Transverse colon (tissue), 4 donors: Measurements from ENCODE around the gene SH3BP5. TPM values are rescaled to one million over a fixed set of nuclear protein-coding genes. Genes with fewer than 3 reads are reported as not detected.
A peak's percentile ranks its signal among the peaks of the same experiment; 100 is the strongest.

Experiments used
- DNase-seq: peaks from one replicate; pipeline ENCODE4 v3.0.0-alpha.2; 2019
- H3K27ac ChIP-seq, 4 donors: fragments of 200-600 bp; sonication (generic); 2 replicates each; pipeline ENCODE4 v1.5.1; 2016 to 2018; ENCODE audit warnings: inconsistent platforms in 4 of 4
- H3K27me3 ChIP-seq: fragments of 200-600 bp; sonication (generic); 2 replicates; pipeline ENCODE4 v1.5.1; 2017; ENCODE audit warnings: inconsistent platforms
- H3K36me3 ChIP-seq, 4 donors: fragments of 200-600 bp; sonication (generic); 2 replicates each; pipeline ENCODE4 v1.5.1; 2017 to 2019; ENCODE audit warnings: inconsistent platforms in 4 of 4
- H3K4me1 ChIP-seq, 4 donors: fragments of 200-600 bp; sonication (generic); 2 replicates each; pipeline ENCODE4 v1.5.1; 2017 to 2020; ENCODE audit warnings: inconsistent platforms in 4 of 4
- H3K4me3 ChIP-seq, 4 donors: fragments of 200-600 bp; sonication (generic); 1 replicate in 1 of 4; 2 replicates in 3 of 4; pipeline versions ENCODE4 v1.5.1 to v1.6.1; 2017 to 2019; ENCODE audit warnings: inconsistent platforms in 4 of 4
- H3K9me3 ChIP-seq, 2 donors: fragments of 200-600 bp; sonication (generic); 2 replicates each; pipeline ENCODE4 v1.5.1; 2017 to 2019; ENCODE audit warnings: inconsistent platforms in 2 of 2
- EP300 ChIP-seq: sonication (generic); formaldehyde crosslinking; IDR thresholded peaks from one replicate; pipeline ENCODE4 v1.6.1; 2017; ENCODE audit warnings: antibody characterized with exemption, low read depth
- POLR2A ChIP-seq: fragments of 450-650 bp; IDR thresholded peaks from one replicate; pipeline ENCODE4 v1.6.1; 2016; ENCODE audit warnings: antibody characterized with exemption, mild to moderate bottlenecking, moderate library complexity
- POLR2AphosphoS5 ChIP-seq, 3 donors: sonication (generic); formaldehyde crosslinking; IDR thresholded peaks; one replicate each; pipeline ENCODE4 v1.6.1; 2016; ENCODE audit warnings: antibody characterized with exemption in 3 of 3
- WGBS, 2 donors: methylation state at CpG; one replicate each; pipeline ENCODE4 v1.1.5; 2018; ENCODE audit warnings: low coverage in 1 of 2; 5-methylcytosine and 5-hydroxymethylcytosine counted together
- in situ Hi-C, 4 donors: fragments of 200-750 bp; cut with MboI; loops; one replicate each; pipeline versions ENCODE4 v1.15.0 to v1.15.1; 2017; ENCODE audit warnings: low sequenced_read_pairs in 3 of 4, low pct_ligation_motif_present in 1 of 4, low pct_unique_long_range_greater_than_20kb in 1 of 4
- intact Hi-C: fragments of 100-400 bp; cut with DNase I; formaldehyde crosslinking; loops from one replicate; pipeline ENCODE4 v1.15.1; 2023; ENCODE audit warnings: low total_unique reads
- total RNA-seq, 4 donors: library from RNA; depleted of rRNA; stranded (reverse); fragments of >200 nt; gene quantifications; one replicate each; pipeline ENCODE4 v1.1.0, GENCODE V29; 2016
- TF ChIP-seq, protein P1 (sequence below), 5 experiments: fragments of 200-600 bp in 3 of 5; fragments of 450-650 bp in 2 of 5; sonication (generic) in 3 of 5; IDR thresholded peaks; 1 replicate in 2 of 5; 2 replicates in 3 of 5; pipeline ENCODE4 v1.5.1; 2016 to 2017; ENCODE audit warnings: antibody characterized with exemption in 5 of 5, inconsistent platforms in 3 of 5, mild to moderate bottlenecking in 2 of 5, moderate library complexity in 1 of 5

SH3BP5 gene
- total RNA-seq, 4 donors from 2014 or later, result 7.5 to 32.4 (median 15.8) TPM

DNA sequence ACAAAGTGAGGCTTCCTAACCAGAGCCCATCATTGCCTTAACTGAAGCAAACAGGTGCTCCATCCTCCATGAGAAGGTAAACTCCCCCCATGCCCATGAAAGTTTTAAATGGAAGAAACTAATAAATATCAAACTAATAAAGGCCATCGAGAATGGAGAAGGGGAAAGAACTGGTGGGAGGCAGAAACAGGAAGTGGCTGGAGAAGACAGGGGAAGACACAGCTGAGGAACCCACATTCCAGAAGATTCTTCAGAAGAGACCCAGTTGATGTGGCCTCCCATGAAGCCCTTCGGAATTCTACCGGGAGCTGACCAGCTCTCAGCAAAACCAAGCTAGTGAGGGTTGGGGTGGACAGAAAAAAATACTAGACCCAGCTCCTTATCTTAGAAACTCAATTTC is 41.6 kb downstream of the SH3BP5 start:
- Histone ChIP-seq H3K27ac (peak overlapping the region; percentile 20 to 77 (median 72)), H3K4me1 (peaks cover 8 to 41% (median 12%) of the 10 kb centered on the region in 4 donors), H3K4me3 (no peak overlapping the region), H3K36me3 (no peaks in the 10 kb centered on the region), H3K9me3 (no peaks in the 10 kb centered on the region), H3K27me3 (no peaks in the 10 kb centered on the region)
- 74 to 88% methylated on average over 3 of the region's 3 CpGs for WGBS, 2 donors
- DNase-seq, result no peak
- intact Hi-C loops (no loop called here), in situ Hi-C loops (no loop called here)
- TF ChIP-seq POLR2A, result no peak
- TF ChIP-seq, protein P1, sequence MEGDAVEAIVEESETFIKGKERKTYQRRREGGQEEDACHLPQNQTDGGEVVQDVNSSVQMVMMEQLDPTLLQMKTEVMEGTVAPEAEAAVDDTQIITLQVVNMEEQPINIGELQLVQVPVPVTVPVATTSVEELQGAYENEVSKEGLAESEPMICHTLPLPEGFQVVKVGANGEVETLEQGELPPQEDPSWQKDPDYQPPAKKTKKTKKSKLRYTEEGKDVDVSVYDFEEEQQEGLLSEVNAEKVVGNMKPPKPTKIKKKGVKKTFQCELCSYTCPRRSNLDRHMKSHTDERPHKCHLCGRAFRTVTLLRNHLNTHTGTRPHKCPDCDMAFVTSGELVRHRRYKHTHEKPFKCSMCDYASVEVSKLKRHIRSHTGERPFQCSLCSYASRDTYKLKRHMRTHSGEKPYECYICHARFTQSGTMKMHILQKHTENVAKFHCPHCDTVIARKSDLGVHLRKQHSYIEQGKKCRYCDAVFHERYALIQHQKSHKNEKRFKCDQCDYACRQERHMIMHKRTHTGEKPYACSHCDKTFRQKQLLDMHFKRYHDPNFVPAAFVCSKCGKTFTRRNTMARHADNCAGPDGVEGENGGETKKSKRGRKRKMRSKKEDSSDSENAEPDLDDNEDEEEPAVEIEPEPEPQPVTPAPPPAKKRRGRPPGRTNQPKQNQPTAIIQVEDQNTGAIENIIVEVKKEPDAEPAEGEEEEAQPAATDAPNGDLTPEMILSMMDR (IDR thresholded peaks at IDR 0.05), result no peak
- TF ChIP-seq EP300, result no peak
- no peak for TF ChIP-seq POLR2AphosphoS5 (IDR thresholded peaks at IDR 0.05)

DNA sequence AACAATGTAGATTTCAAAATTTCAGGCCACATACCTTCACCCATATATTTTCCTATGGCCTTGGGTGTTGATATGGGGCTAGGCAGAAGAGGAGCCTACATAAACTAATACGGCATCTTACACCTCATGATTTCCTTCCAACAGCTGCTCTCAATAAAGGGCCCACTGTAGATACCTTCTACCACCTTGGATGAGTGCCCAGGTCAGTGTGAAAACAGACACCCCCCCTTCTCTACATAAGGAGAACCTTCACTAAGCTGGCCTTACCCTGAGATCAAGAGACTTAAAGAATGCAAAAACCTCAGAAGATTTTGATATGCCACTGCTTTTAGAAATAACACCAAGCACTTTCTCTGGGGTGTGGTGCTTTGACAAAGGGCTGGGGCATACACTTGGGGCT is 42.7 kb downstream of the SH3BP5 start:
- Histone ChIP-seq H3K36me3 (no peaks in the 10 kb centered on the region), H3K4me1 (peaks cover 8 to 36% (median 12%) of the 10 kb centered on the region in 4 donors), H3K27ac (peak overlapping the region in 1 of 4 donors; percentile 77), H3K9me3 (no peaks in the 10 kb centered on the region), H3K27me3 (no peaks in the 10 kb centered on the region), H3K4me3 (no peak overlapping the region)
- TF ChIP-seq POLR2A (no peak), EP300 (no peak), POLR2AphosphoS5 (IDR thresholded peaks at IDR 0.05) (no peak)
- TF ChIP-seq, protein P1 (IDR thresholded peaks at IDR 0.05), result no peak
- no peak for DNase-seq
- intact Hi-C loops, result no loop called here
- in situ Hi-C loops, result no loop called here
- 89% methylated on average over 1 of the region's 1 CpG; no CpG with 5 or more reads in 1 of the 2 donors for WGBS, 2 donors

DNA sequence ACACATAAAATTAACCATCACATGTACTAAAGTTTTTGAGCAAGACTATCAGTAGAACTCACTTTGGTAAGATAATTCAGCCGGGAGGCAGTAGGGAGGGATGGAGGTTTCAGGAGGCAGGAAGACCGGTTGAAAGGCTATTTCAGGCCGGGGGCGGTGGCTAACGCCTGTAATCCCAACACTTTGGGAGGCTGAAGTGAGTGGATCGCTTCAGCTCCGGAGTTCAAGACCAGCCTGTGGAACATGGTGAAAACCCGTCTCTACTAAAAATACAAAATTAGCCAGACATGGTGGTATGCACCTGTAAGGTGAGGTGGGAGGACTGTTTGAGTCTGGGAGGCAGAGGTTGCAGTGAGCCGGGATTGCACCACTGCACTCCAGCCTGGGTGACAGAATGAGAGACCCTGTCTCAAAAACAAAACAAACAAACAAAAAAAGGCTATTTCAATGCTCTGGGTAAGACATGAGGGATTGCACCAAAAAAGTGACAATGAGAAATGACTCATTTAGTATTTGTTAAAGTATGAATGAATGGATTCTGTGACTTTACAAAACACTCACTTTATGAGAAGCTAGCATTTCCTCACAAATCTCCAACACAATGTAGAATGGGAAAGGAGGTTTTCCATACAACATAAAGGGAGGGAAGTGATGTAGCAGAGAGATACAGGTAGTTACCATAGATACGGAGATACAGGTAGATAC is 43.9 kb downstream of the SH3BP5 start:
- Histone ChIP-seq H3K4me1 (peaks cover 8 to 37% (median 15%) of the 10 kb centered on the region in 4 donors), H3K4me3 (no peak overlapping the region), H3K36me3 (no peaks in the 10 kb centered on the region), H3K9me3 (no peaks in the 10 kb centered on the region), H3K27me3 (no peaks in the 10 kb centered on the region), H3K27ac (peak overlapping the region; percentile 44 to 68 (median 58))
- 91 to 94% methylated on average over 4 to 10 of the region's 10 CpGs for WGBS, 2 donors
- in situ Hi-C loops (no loop called here), intact Hi-C loops (no loop called here)
- DNase-seq, result no peak
- TF ChIP-seq, protein P1 (IDR thresholded peaks at IDR 0.05), result no peak
- no peak for TF ChIP-seq EP300
- TF ChIP-seq POLR2AphosphoS5 (IDR thresholded peaks at IDR 0.05), result no peak
- no peak for TF ChIP-seq POLR2A

DNA sequence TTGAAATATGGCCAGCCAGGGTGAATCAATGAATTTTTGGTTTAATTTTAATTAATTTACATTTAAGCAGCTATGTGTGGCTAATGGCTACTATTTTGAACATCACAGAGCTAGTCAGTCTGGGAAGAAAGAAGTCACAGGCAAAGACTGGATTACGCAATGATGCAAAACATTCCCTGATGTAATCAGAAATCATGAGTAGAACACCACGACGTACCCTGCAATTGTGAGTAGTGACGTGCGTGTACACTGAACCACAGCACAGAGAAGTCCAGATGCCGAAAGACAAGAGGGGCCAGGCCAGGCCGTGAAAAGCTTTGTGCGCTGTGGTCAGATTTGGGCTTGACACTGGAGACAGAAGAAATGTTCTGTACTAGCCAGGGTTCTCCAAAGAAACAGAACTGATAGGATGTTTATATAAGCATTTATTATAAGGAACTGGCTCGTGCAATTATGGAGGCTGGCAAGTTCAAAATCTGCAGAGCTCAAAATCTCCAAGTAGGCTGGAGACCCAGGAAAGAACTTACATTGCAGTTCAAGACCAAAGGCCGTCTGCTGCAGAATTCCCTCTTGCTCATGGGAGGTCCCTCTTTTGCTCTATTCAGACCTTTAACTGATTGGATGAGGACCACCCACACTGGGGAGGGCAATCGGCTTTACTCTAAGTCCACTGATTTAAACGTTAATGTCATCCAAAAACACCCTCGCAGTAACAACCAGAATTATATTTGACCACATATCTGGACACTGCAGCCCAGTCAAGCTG is 44.6 kb downstream of the SH3BP5 start:
- in situ Hi-C loops (no loop called here), intact Hi-C loops (no loop called here)
- Histone ChIP-seq H3K9me3 (no peaks in the 10 kb centered on the region), H3K27ac (peak overlapping the region; percentile 57 to 68 (median 61)), H3K36me3 (no peaks in the 10 kb centered on the region), H3K4me3 (no peak overlapping the region), H3K27me3 (no peaks in the 10 kb centered on the region), H3K4me1 (peaks cover 7 to 30% (median 12%) of the 10 kb centered on the region in 4 donors)
- peak; percentile 57 for DNase-seq
- 67 to 72% methylated on average over 13 of the region's 13 CpGs for WGBS, 2 donors
- TF ChIP-seq POLR2AphosphoS5 (IDR thresholded peaks at IDR 0.05) (peak; percentile 57 to 67 (median 63)), POLR2A (no peak), EP300 (peak; percentile 54)
